Panc1 (cell line): ENCODE measurements around the gene ZNF521. TPM values are rescaled to one million over a fixed set of nuclear protein-coding genes. Genes with fewer than 3 reads are reported as not detected.

ENCODE experiments used
- ATAC-seq: fragments of 200-7000 bp; cut with Tn5 transposase; 2 replicates; pipeline ENCODE4 v1.9.1; 2020; ENCODE audit warnings: mild to moderate bottlenecking, moderate library complexity
- BruUV-seq: library from RNA; stranded (reverse); fragments of 400-500 nt; replicated peaks from 2 replicates; lab custom pipeline; 2021; lab: Mats Ljungman, UMichigan
- CTCF ChIA-PET: fragments of 300-600 bp; sonication (Branson Sonifier 250); formaldehyde crosslinking; loops from one replicate; lab custom pipeline; 2022; ENCODE audit warnings: antibody characterized with exemption; lab: Charles Lee
- POLR2A ChIA-PET: fragments of 300-600 bp; sonication (Branson Sonifier 250); formaldehyde crosslinking; loops from one replicate; lab custom pipeline; 2022; ENCODE audit warnings: antibody characterized with exemption; lab: Charles Lee
- DNase-seq: peaks from one replicate; pipeline ENCODE4 v3.0.0-alpha.2; 2010; ENCODE audit warnings: low read depth, low spot score
- H3K27ac ChIP-seq: 2 replicates; pipeline ENCODE4 v1.5.1; 2011; ENCODE audit warnings: mild to moderate bottlenecking, low read length, inconsistent platforms
- H3K27me3 ChIP-seq: fragments of 200-500 bp; sonication (Bioruptor generic); 2 replicates; pipeline ENCODE4 v1.6.0; 2014; ENCODE audit warnings: low read length, inconsistent platforms; ENCODE audit not compliant: control insufficient read depth, insufficient read depth
- H3K36me3 ChIP-seq: fragments of 200-500 bp; sonication (Bioruptor generic); 2 replicates; pipeline ENCODE4 v1.5.1; 2014; ENCODE audit warnings: inconsistent platforms, mild to moderate bottlenecking, low read length, moderate library complexity; ENCODE audit not compliant: control insufficient read depth, insufficient read depth
- H3K4me1 ChIP-seq: 2 replicates; pipeline ENCODE4 v1.5.1; 2011; ENCODE audit warnings: inconsistent platforms, mild to moderate bottlenecking, low read length, moderate library complexity; ENCODE audit not compliant: control insufficient read depth, insufficient read depth
- H3K4me3 ChIP-seq, 2 experiments: 2 replicates each; pipeline ENCODE4 v1.5.1; 2011 to 2012; ENCODE audit warnings: low read depth in 2 of 2, low read length in 2 of 2, mild to moderate bottlenecking in 2 of 2, inconsistent platforms in 1 of 2, moderate library complexity in 1 of 2
- H3K9me3 ChIP-seq: fragments of 200-500 bp; sonication (Bioruptor generic); 2 replicates; pipeline ENCODE4 v1.5.1; 2014; ENCODE audit warnings: low read depth, mild to moderate bottlenecking, inconsistent platforms, low read length, moderate library complexity; ENCODE audit not compliant: control insufficient read depth, insufficient read depth
- CTCF ChIP-seq: fragments of 450-650 bp; IDR thresholded peaks from 2 replicates; pipeline ENCODE4 v1.5.1; 2017; ENCODE audit warnings: mild to moderate bottlenecking
- POLR2AphosphoS5 ChIP-seq: IDR thresholded peaks from 2 replicates; pipeline ENCODE4 v1.6.1; 2012; ENCODE audit warnings: mild to moderate bottlenecking, low read depth, low read length, moderate library complexity
- REST ChIP-seq, 2 experiments: IDR thresholded peaks; 2 replicates each; pipeline ENCODE4 v1.6.1; 2011 to 2012; ENCODE audit warnings: low read depth in 2 of 2, control low read depth in 1 of 2, low read length in 1 of 2, mild to moderate bottlenecking in 1 of 2, moderate library complexity in 1 of 2; ENCODE audit not compliant: insufficient read depth in 1 of 2
- SIN3A ChIP-seq: IDR thresholded peaks from 2 replicates; pipeline ENCODE4 v1.6.1; 2012; ENCODE audit warnings: low read depth, mild to moderate bottlenecking, low read length, moderate library complexity, borderline replicate concordance; ENCODE audit not compliant: insufficient read depth
- TCF7L2 ChIP-seq: IDR thresholded peaks from 2 replicates; pipeline ENCODE4 v1.6.1; 2011; ENCODE audit warnings: mild to moderate bottlenecking, low read depth, low read length, inconsistent platforms
- in situ Hi-C: cut with HindIII; loops from 2 replicates; pipeline ENCODE4 v1.10.0; 2016; ENCODE audit warnings: low sequenced_read_pairs, low pct_unique_long_range_greater_than_20kb
- intact Hi-C: fragments of 100-400 bp; cut with micrococcal nuclease; formaldehyde crosslinking; loops from one replicate; pipeline ENCODE4 v1.10.0; 2022; ENCODE audit not compliant: unreplicated experiment
- total RNA-seq: library from RNA; stranded (reverse); gene quantifications from one replicate; pipeline ENCODE4 v1.2.1, GENCODE V29; 2021; ENCODE audit not compliant: unreplicated experiment

Gene ZNF521
- total RNA-seq, 1 experiment from 2014 or later, result 0.15 TPM

GRCh38 chr18:25181581-25181980, 170.4 kb downstream of the ZNF521 start:
- BruUV-seq, result no TSS peak
- no peaks in the 10 kb centered on the region for H3K36me3 ChIP-seq
- POLR2A ChIA-PET, result no interaction called here
- no peak overlapping the region for H3K4me3 ChIP-seq
- intact Hi-C loops (no loop called here), in situ Hi-C loops (no loop called here)
- no peak for TF ChIP-seq SIN3A
- TF ChIP-seq CTCF, result no peak
- TF ChIP-seq REST (IDR thresholded peaks at IDR 0.05; ENCODE audit: insufficient read depth in 1 of 2, low read depth in 2 of 2, low read length in 1 of 2), result no peak
- no peak for TF ChIP-seq POLR2AphosphoS5
- no peak for TF ChIP-seq TCF7L2
- no peak overlapping the region for H3K27ac ChIP-seq
- no peaks in the 10 kb centered on the region for H3K9me3 ChIP-seq
- H3K4me1 ChIP-seq, result no peaks in the 10 kb centered on the region
- H3K27me3 ChIP-seq, result 0 out of 2 replicates have a peak, but pooled peaks cover 2% of the 10 kb centered on the region
- CTCF ChIA-PET, result no interaction called here
- DNase-seq (no peak), ATAC-seq (no peak)

- Histone ChIP-seq H3K4me1 (no peaks in the 10 kb centered on the region), H3K36me3 (no peaks in the 10 kb centered on the region), H3K27ac (no peak overlapping the region), H3K27me3 (peaks cover under 1% of the 10 kb centered on the region; the same call in 1 of the 2 replicates), H3K9me3 (no peaks in the 10 kb centered on the region), H3K4me3 (no peak overlapping the region)
- intact Hi-C loops (no loop called here), in situ Hi-C loops (no loop called here)
- BruUV-seq, result no TSS peak
- ChIA-PET POLR2A (no interaction called here), CTCF (no interaction called here)
- ATAC-seq, result no peak
- no peak for DNase-seq
- TF ChIP-seq SIN3A, result no peak
- TF ChIP-seq CTCF, result no peak
Observed at GRCh38 chr18:25180973-25181548, 170.9 kb downstream of the ZNF521 start.
